Activated T-cell treated with anti-CD3 and anti-CD28 coated beads, Interleukin-2, amount 50 U/mL, for 24 hours (primary cell): ENCODE data around the gene PLCD3.

Source experiments
- DNase-seq: peaks from one replicate; pipeline ENCODE4 v3.0.0-alpha.2; 2020
- H3K27ac Mint-ChIP-seq: 2 replicates; pipeline ENCODE4 v1.8.0; 2020; ENCODE audit warnings: mild to moderate bottlenecking, mixed read lengths
- H3K27me3 Mint-ChIP-seq: 2 replicates; pipeline ENCODE4 v1.8.0; 2020; ENCODE audit warnings: mixed read lengths
- H3K36me3 Mint-ChIP-seq: 2 replicates; pipeline ENCODE4 v1.8.0; 2020; ENCODE audit warnings: low read depth, mixed read lengths
- H3K4me1 Mint-ChIP-seq: 2 replicates; pipeline ENCODE4 v1.8.0; 2020; ENCODE audit warnings: low read depth, mixed read lengths
- H3K4me3 Mint-ChIP-seq: 2 replicates; pipeline ENCODE4 v1.8.0; 2020; ENCODE audit warnings: mild to moderate bottlenecking, moderate library complexity, mixed read lengths
- H3K9me3 Mint-ChIP-seq: 2 replicates; pipeline ENCODE4 v1.8.0; 2020; ENCODE audit warnings: mixed read lengths

PLCD3 gene

GRCh38 chr17:45160447-45161287, 28.4 kb upstream of the PLCD3 start:
- no peaks in the 10 kb centered on the region for H3K9me3 Mint-ChIP-seq
- H3K4me1 Mint-ChIP-seq, result peaks cover 45% of the 10 kb centered on the region
- peak; percentile 85 for DNase-seq
- no peaks in the 10 kb centered on the region for H3K27me3 Mint-ChIP-seq
- H3K4me3 Mint-ChIP-seq, result peak overlapping the region; percentile 97
- peak overlapping the region; percentile 97 for H3K27ac Mint-ChIP-seq
- H3K36me3 Mint-ChIP-seq, result peaks cover 38% of the 10 kb centered on the region

DNA sequence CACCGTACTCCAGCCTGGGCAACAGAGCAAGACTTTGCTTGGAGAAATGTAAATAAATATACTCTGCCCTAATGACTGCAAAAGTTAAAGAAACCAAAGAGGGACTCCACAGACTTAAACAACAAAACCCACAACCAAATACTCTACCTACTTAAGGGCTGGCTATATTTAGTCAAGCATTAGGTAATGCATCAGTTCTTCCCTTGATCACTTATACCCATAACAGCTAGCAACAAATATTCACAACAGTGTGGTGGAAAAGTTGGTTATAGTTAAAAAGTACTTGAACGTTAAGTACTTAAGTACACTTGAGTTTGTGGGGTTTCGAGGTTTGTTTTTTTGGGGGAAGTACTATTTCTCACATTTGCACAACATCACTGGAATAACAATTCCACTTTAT, 23.9 kb upstream of the PLCD3 start:
- peaks cover 42% of the 10 kb centered on the region for H3K36me3 Mint-ChIP-seq
- no peaks in the 10 kb centered on the region for H3K9me3 Mint-ChIP-seq
- peaks cover 44% of the 10 kb centered on the region for H3K4me1 Mint-ChIP-seq
- H3K4me3 Mint-ChIP-seq, result no peak overlapping the region
- H3K27me3 Mint-ChIP-seq, result no peaks in the 10 kb centered on the region
- peak overlapping the region; percentile 83 for H3K27ac Mint-ChIP-seq
- no peak for DNase-seq

GRCh38 chr17:45155483-45155882, 23.2 kb upstream of the PLCD3 start:
- no peak for DNase-seq
- no peak overlapping the region for H3K4me3 Mint-ChIP-seq
- peaks cover 49% of the 10 kb centered on the region for H3K4me1 Mint-ChIP-seq
- no peaks in the 10 kb centered on the region for H3K9me3 Mint-ChIP-seq
- peaks cover 46% of the 10 kb centered on the region for H3K36me3 Mint-ChIP-seq
- no peaks in the 10 kb centered on the region for H3K27me3 Mint-ChIP-seq
- peak overlapping the region; percentile 67 for H3K27ac Mint-ChIP-seq

GRCh38 chr17:45155029-45155428, 22.7 kb upstream of the PLCD3 start:
- peaks cover 49% of the 10 kb centered on the region for H3K4me1 Mint-ChIP-seq
- no peaks in the 10 kb centered on the region for H3K9me3 Mint-ChIP-seq
- H3K27ac Mint-ChIP-seq, result no peak overlapping the region
- no peak overlapping the region for H3K4me3 Mint-ChIP-seq
- no peaks in the 10 kb centered on the region for H3K27me3 Mint-ChIP-seq
- H3K36me3 Mint-ChIP-seq, result peaks cover 45% of the 10 kb centered on the region
- DNase-seq, result no peak

- no peaks in the 10 kb centered on the region for H3K27me3 Mint-ChIP-seq
- peak overlapping the region; percentile 83 for H3K27ac Mint-ChIP-seq
- H3K36me3 Mint-ChIP-seq, result peaks cover 48% of the 10 kb centered on the region
- peaks cover 43% of the 10 kb centered on the region for H3K4me1 Mint-ChIP-seq
- DNase-seq, result no peak
- no peaks in the 10 kb centered on the region for H3K9me3 Mint-ChIP-seq
- H3K4me3 Mint-ChIP-seq, result peak overlapping the region; percentile 97
Observed at GRCh38 chr17:45150911-45151809, 18.8 kb upstream of the PLCD3 start.

GRCh38 chr17:45149669-45150664, 17.7 kb upstream of the PLCD3 start:
- peak; percentile 65 for DNase-seq
- Mint-ChIP-seq H3K27ac (peak overlapping the region; percentile 100), H3K27me3 (no peaks in the 10 kb centered on the region), H3K4me3 (peak overlapping the region; percentile 97), H3K4me1 (peaks cover 46% of the 10 kb centered on the region), H3K9me3 (no peaks in the 10 kb centered on the region), H3K36me3 (peaks cover 47% of the 10 kb centered on the region)

DNA sequence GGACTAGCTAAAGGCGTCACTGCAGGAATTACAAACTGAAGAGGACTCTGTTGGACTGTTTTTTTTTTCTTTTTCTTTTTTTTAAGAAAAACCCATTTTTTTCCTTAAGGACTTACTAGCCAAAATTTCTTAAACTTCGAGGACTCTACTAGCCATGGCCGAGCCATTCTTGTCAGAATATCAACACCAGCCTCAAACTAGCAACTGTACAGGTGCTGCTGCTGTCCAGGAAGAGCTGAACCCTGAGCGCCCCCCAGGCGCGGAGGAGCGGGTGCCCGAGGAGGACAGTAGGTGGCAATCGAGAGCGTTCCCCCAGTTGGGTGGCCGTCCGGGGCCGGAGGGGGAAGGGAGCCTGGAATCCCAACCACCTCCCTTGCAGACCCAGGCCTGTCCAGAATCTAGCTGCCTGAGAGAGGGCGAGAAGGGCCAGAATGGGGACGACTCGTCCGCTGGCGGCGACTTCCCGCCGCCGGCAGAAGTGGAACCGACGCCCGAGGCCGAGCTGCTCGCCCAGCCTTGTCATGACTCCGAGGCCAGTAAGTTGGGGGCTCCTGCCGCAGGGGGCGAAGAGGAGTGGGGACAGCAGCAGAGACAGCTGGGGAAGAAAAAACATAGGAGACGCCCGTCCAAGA, 16.8 kb upstream of the PLCD3 start:
- Mint-ChIP-seq H3K4me1 (peaks cover 49% of the 10 kb centered on the region), H3K27ac (peak overlapping the region; percentile 100), H3K36me3 (peaks cover 47% of the 10 kb centered on the region), H3K9me3 (no peaks in the 10 kb centered on the region), H3K4me3 (peak overlapping the region; percentile 97), H3K27me3 (no peaks in the 10 kb centered on the region)
- peak; percentile 81 for DNase-seq

- peaks cover 55% of the 10 kb centered on the region for H3K4me1 Mint-ChIP-seq
- H3K36me3 Mint-ChIP-seq, result peaks cover 47% of the 10 kb centered on the region
- H3K27me3 Mint-ChIP-seq, result no peaks in the 10 kb centered on the region
- H3K27ac Mint-ChIP-seq, result peak within 1 kb of the TSS; percentile 100
- H3K4me3 Mint-ChIP-seq, result peak within 1 kb of the TSS; percentile 97
- peak; percentile 99 for DNase-seq
- H3K9me3 Mint-ChIP-seq, result no peaks in the 10 kb centered on the region
Observed at GRCh38 chr17:45148183-45149036, 16.1 kb upstream of the PLCD3 start, which contains the start of gene HEXIM1. TSS of gene HEXIM1 (plus strand) at chr17:45148475. CDS start at chr17:45149191, 716 bp downstream.

DNA sequence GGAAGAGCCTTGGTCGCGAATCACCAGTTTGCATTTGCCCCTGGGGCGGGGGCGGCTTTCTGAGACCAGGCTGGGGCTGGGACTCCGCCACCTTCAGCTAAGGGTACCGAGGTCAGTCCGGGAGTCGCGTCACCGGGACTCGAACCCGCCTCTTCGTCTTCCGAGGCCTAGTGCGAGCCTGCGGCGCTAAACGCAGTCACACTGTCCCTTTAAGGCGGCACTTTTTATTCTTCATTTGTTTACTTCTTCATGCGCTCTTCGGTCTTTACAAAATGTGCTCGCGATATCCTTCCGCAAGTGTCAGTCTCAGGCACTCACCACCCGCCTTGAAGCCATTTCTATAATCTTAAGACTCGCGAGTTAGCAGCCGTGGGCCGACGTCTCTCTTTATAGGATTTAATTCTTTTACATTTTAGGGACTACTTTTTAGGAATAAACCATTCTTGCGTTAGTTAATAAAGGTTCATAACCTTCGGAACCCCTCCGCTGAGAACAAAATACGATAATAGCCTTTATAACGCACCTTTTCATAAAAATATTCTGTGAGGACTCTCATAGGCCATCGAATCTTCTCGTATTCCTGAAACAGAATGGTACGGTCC, 15.4 kb upstream of the PLCD3 start:
- peaks cover 59% of the 10 kb centered on the region for H3K4me1 Mint-ChIP-seq
- H3K36me3 Mint-ChIP-seq, result peaks cover 47% of the 10 kb centered on the region
- H3K27ac Mint-ChIP-seq, result peak overlapping the region; percentile 100

GRCh38 chr17:45146890-45147580, 14.7 kb upstream of the PLCD3 start:
- Mint-ChIP-seq H3K36me3 (peaks cover 47% of the 10 kb centered on the region), H3K9me3 (no peaks in the 10 kb centered on the region), H3K27me3 (no peaks in the 10 kb centered on the region), H3K27ac (peak overlapping the region; percentile 100), H3K4me3 (peak overlapping the region; percentile 97), H3K4me1 (peaks cover 59% of the 10 kb centered on the region)
- DNase-seq, result no peak

More for the DNA sequence above, 15.4 kb upstream of the PLCD3 start:
- DNase-seq, result peak; percentile 87
- Mint-ChIP-seq H3K9me3 (no peaks in the 10 kb centered on the region), H3K4me3 (peak overlapping the region; percentile 97), H3K27me3 (no peaks in the 10 kb centered on the region)

DNA sequence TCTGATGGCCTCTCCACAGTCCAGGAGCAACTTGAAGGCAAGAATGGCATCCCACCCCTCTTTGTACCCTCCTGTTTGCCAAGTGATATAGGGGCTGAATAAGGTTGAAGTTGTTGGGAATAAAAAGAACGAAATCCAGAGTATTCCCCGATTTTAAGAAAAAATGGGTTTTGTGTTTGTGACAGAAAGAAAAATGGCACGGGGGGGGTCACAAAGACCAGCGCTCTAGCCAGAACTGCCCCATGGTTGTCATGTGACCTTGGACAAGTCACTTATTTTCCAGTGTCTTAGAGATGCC, 14.2 kb upstream of the PLCD3 start:
- Mint-ChIP-seq H3K27me3 (no peaks in the 10 kb centered on the region), H3K9me3 (no peaks in the 10 kb centered on the region), H3K4me1 (peaks cover 54% of the 10 kb centered on the region), H3K27ac (peak overlapping the region; percentile 100), H3K36me3 (peaks cover 45% of the 10 kb centered on the region), H3K4me3 (peak overlapping the region; percentile 97)
- no peak for DNase-seq

GRCh38 chr17:45146166-45146565, 13.9 kb upstream of the PLCD3 start:
- Mint-ChIP-seq H3K27ac (peak overlapping the region; percentile 100), H3K4me3 (peak overlapping the region; percentile 97), H3K36me3 (peaks cover 41% of the 10 kb centered on the region), H3K4me1 (peaks cover 50% of the 10 kb centered on the region), H3K27me3 (no peaks in the 10 kb centered on the region), H3K9me3 (no peaks in the 10 kb centered on the region)
- DNase-seq, result no peak
